Activated T-helper 1 cell treated with anti-CD3 and anti-CD28 coated beads, Interleukin-12 subunit alpha, Interleukin-12 subunit beta, Interleukin-2, Interleukin-4 antibody, amounts not matched to agents 30 ng/mL and 10 ng/mL and 1 ng/mL, durations not matched to agents 14 hours and 24 hours and 36 hours (primary cell): Measurements from ENCODE around the gene OR9A2. TPM values are rescaled to one million over a fixed set of nuclear protein-coding genes. Genes with fewer than 3 reads are reported as not detected.

ENCODE experiments used
- DNase-seq: peaks from one replicate; pipeline ENCODE4 v3.0.0; 2021; ENCODE audit warnings: low spot score
- H3K27ac Mint-ChIP-seq: one replicate; pipeline ENCODE4 v1.8.0; 2021; ENCODE audit warnings: mild to moderate bottlenecking, mixed read lengths
- H3K27me3 Mint-ChIP-seq: one replicate; pipeline ENCODE4 v1.8.0; 2022; ENCODE audit warnings: mild to moderate bottlenecking, moderate library complexity, mixed read lengths; ENCODE audit not compliant: insufficient read depth
- H3K36me3 Mint-ChIP-seq: one replicate; pipeline ENCODE4 v1.8.0; 2021; ENCODE audit warnings: low read depth, mixed read lengths
- H3K4me1 Mint-ChIP-seq: one replicate; pipeline ENCODE4 v1.8.0; 2021; ENCODE audit warnings: low read depth, mixed read lengths
- H3K4me3 Mint-ChIP-seq: one replicate; pipeline ENCODE4 v1.8.0; 2021; ENCODE audit warnings: mild to moderate bottlenecking, moderate library complexity, mixed read lengths
- H3K9me3 Mint-ChIP-seq: one replicate; pipeline ENCODE4 v1.8.0; 2021; ENCODE audit warnings: mixed read lengths
- intact Hi-C: fragments of 100-400 bp; cut with micrococcal nuclease; formaldehyde crosslinking; loops from one replicate; pipeline ENCODE4 v1.15.1; 2024
- total RNA-seq: library from RNA; stranded (reverse); gene quantifications from 2 replicates; pipeline ENCODE4 v1.2.3, GENCODE V29; 2022

OR9A2 gene
- total RNA-seq, 1 donor from 2014 or later: not detected

- no peaks in the 10 kb centered on the region for H3K36me3 Mint-ChIP-seq
- no peaks in the 10 kb centered on the region for H3K4me1 Mint-ChIP-seq
- H3K9me3 Mint-ChIP-seq: no peaks in the 10 kb centered on the region
- no peak for DNase-seq
- intact Hi-C loops: no loop called here
- H3K27ac Mint-ChIP-seq: no peak overlapping the region
- no peak overlapping the region for H3K4me3 Mint-ChIP-seq
- no peaks in the 10 kb centered on the region for H3K27me3 Mint-ChIP-seq
Observed at GRCh38 chr7:143046426-143046851, 19.5 kb upstream of the OR9A2 start.

- no peak overlapping the region for H3K4me3 Mint-ChIP-seq
- no peak for DNase-seq
Observed at GRCh38 chr7:143043391-143043790, 16.5 kb upstream of the OR9A2 start.

GRCh38 chr7:143042790-143043271 lies 15.9 kb upstream of the OR9A2 start:
- no peak overlapping the region for H3K27ac Mint-ChIP-seq
- intact Hi-C loops: no loop called here
- DNase-seq: no peak
- no peak overlapping the region for H3K4me3 Mint-ChIP-seq
- no peaks in the 10 kb centered on the region for H3K4me1 Mint-ChIP-seq
- no peaks in the 10 kb centered on the region for H3K9me3 Mint-ChIP-seq
- no peaks in the 10 kb centered on the region for H3K36me3 Mint-ChIP-seq
- H3K27me3 Mint-ChIP-seq: no peaks in the 10 kb centered on the region

More at GRCh38 chr7:143043391-143043790, 16.5 kb upstream of the OR9A2 start:
- Mint-ChIP-seq H3K27ac (no peak overlapping the region), H3K4me1 (no peaks in the 10 kb centered on the region), H3K27me3 (no peaks in the 10 kb centered on the region), H3K9me3 (no peaks in the 10 kb centered on the region), H3K36me3 (no peaks in the 10 kb centered on the region)
- intact Hi-C loops: no loop called here

- Mint-ChIP-seq H3K4me3 (no peak overlapping the region), H3K27ac (no peak overlapping the region), H3K9me3 (no peaks in the 10 kb centered on the region), H3K4me1 (no peaks in the 10 kb centered on the region), H3K27me3 (no peaks in the 10 kb centered on the region), H3K36me3 (no peaks in the 10 kb centered on the region)
- DNase-seq: no peak
- intact Hi-C loops: no loop called here
Observed at GRCh38 chr7:143042159-143042789, 15.3 kb upstream of the OR9A2 start.

- intact Hi-C loops: no loop called here
- DNase-seq: no peak
- Mint-ChIP-seq H3K9me3 (no peaks in the 10 kb centered on the region), H3K36me3 (no peaks in the 10 kb centered on the region), H3K4me1 (no peaks in the 10 kb centered on the region), H3K27ac (no peak overlapping the region), H3K27me3 (no peaks in the 10 kb centered on the region), H3K4me3 (no peak overlapping the region)
Observed at GRCh38 chr7:143041346-143041745, 14.4 kb upstream of the OR9A2 start.

- intact Hi-C loops: no loop called here
- Mint-ChIP-seq H3K27ac (no peak overlapping the region), H3K9me3 (no peaks in the 10 kb centered on the region), H3K27me3 (no peaks in the 10 kb centered on the region), H3K4me3 (no peak overlapping the region), H3K36me3 (no peaks in the 10 kb centered on the region), H3K4me1 (no peaks in the 10 kb centered on the region)
- DNase-seq: no peak
Observed at GRCh38 chr7:143040209-143040715, 13.3 kb upstream of the OR9A2 start.

- H3K27ac Mint-ChIP-seq: no peak overlapping the region
- peaks cover 5% of the 10 kb centered on the region for H3K9me3 Mint-ChIP-seq
- no peaks in the 10 kb centered on the region for H3K4me1 Mint-ChIP-seq
- DNase-seq: no peak
- no peaks in the 10 kb centered on the region for H3K36me3 Mint-ChIP-seq
- H3K4me3 Mint-ChIP-seq: no peak overlapping the region
- intact Hi-C loops: no loop called here
- peaks cover 1% of the 10 kb centered on the region for H3K27me3 Mint-ChIP-seq
Observed at GRCh38 chr7:143038635-143039034, 11.7 kb upstream of the OR9A2 start.

- H3K27ac Mint-ChIP-seq: no peak overlapping the region
- no peak overlapping the region for H3K4me3 Mint-ChIP-seq
- H3K27me3 Mint-ChIP-seq: peaks cover 2% of the 10 kb centered on the region
- no peaks in the 10 kb centered on the region for H3K36me3 Mint-ChIP-seq
- H3K9me3 Mint-ChIP-seq: no peaks in the 10 kb centered on the region
- no peaks in the 10 kb centered on the region for H3K4me1 Mint-ChIP-seq
- no peak for DNase-seq
- intact Hi-C loops: no loop called here
Observed at GRCh38 chr7:143027683-143028082, 751 bp upstream of the OR9A2 start.

- Mint-ChIP-seq H3K27me3 (peaks cover 5% of the 10 kb centered on the region), H3K27ac (no peak overlapping the region), H3K4me3 (no peak overlapping the region), H3K36me3 (no peaks in the 10 kb centered on the region), H3K9me3 (no peaks in the 10 kb centered on the region), H3K4me1 (no peaks in the 10 kb centered on the region)
- DNase-seq: no peak
- intact Hi-C loops: no loop called here
Observed at GRCh38 chr7:143025371-143025770, 1.6 kb downstream of the OR9A2 start.

- H3K9me3 Mint-ChIP-seq: no peaks in the 10 kb centered on the region
- no peaks in the 10 kb centered on the region for H3K36me3 Mint-ChIP-seq
- intact Hi-C loops: no loop called here
- no peak for DNase-seq
- peaks cover 14% of the 10 kb centered on the region for H3K27me3 Mint-ChIP-seq
- H3K4me3 Mint-ChIP-seq: no peak overlapping the region
- H3K27ac Mint-ChIP-seq: no peak overlapping the region
- H3K4me1 Mint-ChIP-seq: no peaks in the 10 kb centered on the region
Observed at GRCh38 chr7:143023047-143023446, 3.9 kb downstream of the OR9A2 start.

GRCh38 chr7:143018931-143019330 lies 8.0 kb downstream of the OR9A2 start:
- no peak for DNase-seq
- Mint-ChIP-seq H3K27ac (no peak overlapping the region), H3K36me3 (no peaks in the 10 kb centered on the region), H3K27me3 (peaks cover 12% of the 10 kb centered on the region), H3K4me1 (no peaks in the 10 kb centered on the region), H3K4me3 (no peak overlapping the region), H3K9me3 (no peaks in the 10 kb centered on the region)
- intact Hi-C loops: no loop called here

GRCh38 chr7:143016996-143017395 lies 9.9 kb downstream of the OR9A2 start:
- peaks cover 12% of the 10 kb centered on the region for H3K27me3 Mint-ChIP-seq
- H3K9me3 Mint-ChIP-seq: no peaks in the 10 kb centered on the region
- no peak for DNase-seq
- H3K4me3 Mint-ChIP-seq: no peak overlapping the region
- H3K27ac Mint-ChIP-seq: no peak overlapping the region
- H3K4me1 Mint-ChIP-seq: no peaks in the 10 kb centered on the region
- H3K36me3 Mint-ChIP-seq: no peaks in the 10 kb centered on the region
- intact Hi-C loops: no loop called here

- peaks cover 10% of the 10 kb centered on the region for H3K27me3 Mint-ChIP-seq
- H3K4me1 Mint-ChIP-seq: no peaks in the 10 kb centered on the region
- intact Hi-C loops: no loop called here
- no peak for DNase-seq
- no peak overlapping the region for H3K4me3 Mint-ChIP-seq
- no peak overlapping the region for H3K27ac Mint-ChIP-seq
- H3K9me3 Mint-ChIP-seq: no peaks in the 10 kb centered on the region
- no peaks in the 10 kb centered on the region for H3K36me3 Mint-ChIP-seq
Observed at GRCh38 chr7:143015926-143016490, 10.9 kb downstream of the OR9A2 start.
